Loucy (cell line): ENCODE results near the gene KRTAP4-7.
"Not testable (repeated sequence)": the region's sequence is repeated elsewhere in the genome, so short reads cannot be mapped to it uniquely, and the experiment has no call there.

ENCODE experiments used
- H2AFZ ChIP-seq: fragments of 200-600 bp; sonication (generic); 2 replicates; pipeline ENCODE4 v1.6.0; 2016; ENCODE audit warnings: antibody characterized with exemption, mild to moderate bottlenecking, low read length, moderate library complexity
- H3F3A ChIP-seq: fragments of 200-600 bp; 2 replicates; pipeline ENCODE4 v1.6.0; 2016; ENCODE audit warnings: antibody characterized with exemption, low read depth, mild to moderate bottlenecking
- H3K27me3 ChIP-seq: fragments of 200-600 bp; sonication (generic); 2 replicates; pipeline ENCODE4 v1.6.1; 2014; ENCODE audit warnings: low read length, mild to moderate bottlenecking; ENCODE audit not compliant: insufficient read depth, poor library complexity, severe bottlenecking
- H3K36me3 ChIP-seq: fragments of 200-600 bp; sonication (generic); 2 replicates; pipeline ENCODE4 v1.6.1; 2016; ENCODE audit warnings: low read length; ENCODE audit not compliant: insufficient read depth
- H3K4me1 ChIP-seq: fragments of 200-600 bp; sonication (generic); 2 replicates; pipeline ENCODE4 v1.5.1; 2014; ENCODE audit warnings: low read length, mild to moderate bottlenecking; ENCODE audit not compliant: insufficient read depth, poor library complexity, severe bottlenecking
- H3K4me2 ChIP-seq: fragments of 200-600 bp; sonication (generic); 2 replicates; pipeline ENCODE4 v1.6.0; 2014; ENCODE audit warnings: antibody characterized with exemption, low read length, low read depth, mild to moderate bottlenecking; ENCODE audit not compliant: poor library complexity, severe bottlenecking
- H3K4me3 ChIP-seq: fragments of 200-600 bp; sonication (generic); 2 replicates; pipeline ENCODE4 v1.5.1; 2014; ENCODE audit warnings: low read length, mild to moderate bottlenecking, mixed read lengths; ENCODE audit not compliant: poor library complexity, severe bottlenecking
- H3K79me2 ChIP-seq: fragments of 200-600 bp; sonication (generic); 2 replicates; pipeline ENCODE4 v1.6.1; 2014; ENCODE audit warnings: low read length; ENCODE audit not compliant: insufficient read depth
- H3K9ac ChIP-seq: fragments of 200-600 bp; sonication (generic); 2 replicates; pipeline ENCODE4 v1.6.0; 2014; ENCODE audit warnings: mild to moderate bottlenecking, low read depth, low read length, moderate library complexity; ENCODE audit not compliant: poor library complexity, severe bottlenecking
- H3K9me2 ChIP-seq: fragments of 200-600 bp; sonication (generic); replicated peaks from 2 replicates; pipeline ENCODE4 v1.6.1; 2016; ENCODE audit warnings: low read depth, low read length, mixed read lengths
- H3K9me3 ChIP-seq: fragments of 200-600 bp; sonication (generic); 2 replicates; pipeline ENCODE4 v1.6.1; 2014; ENCODE audit warnings: mild to moderate bottlenecking, antibody characterized with exemption, low read length, low read depth; ENCODE audit not compliant: insufficient read depth
- H4K20me1 ChIP-seq: fragments of 200-600 bp; sonication (generic); 2 replicates; pipeline ENCODE4 v1.6.0; 2014; ENCODE audit warnings: antibody characterized with exemption, low read length, mild to moderate bottlenecking; ENCODE audit not compliant: insufficient read depth, poor library complexity, severe bottlenecking
- CTCF ChIP-seq: fragments of 200-600 bp; sonication (generic); conservative IDR thresholded peaks from 2 replicates; pipeline ENCODE4 v1.5.1; 2014; ENCODE audit warnings: mild to moderate bottlenecking, antibody characterized with exemption, low read length
- EZH2phosphoT487 ChIP-seq: fragments of 200-600 bp; IDR thresholded peaks from 2 replicates; pipeline ENCODE4 v1.6.1; 2018; ENCODE audit warnings: antibody characterized with exemption, mild to moderate bottlenecking, moderate library complexity, borderline replicate concordance

Gene KRTAP4-7

GRCh38 chr17:41121742-41122141 lies 37.8 kb downstream of the KRTAP4-7 start:
- H3K9ac ChIP-seq = no peak overlapping the region
- H3K4me2 ChIP-seq = no peak overlapping the region
- H3K27me3 ChIP-seq = no peaks in the 10 kb centered on the region
- H2AFZ ChIP-seq = no peak overlapping the region
- no peaks in the 10 kb centered on the region for H3K9me3 ChIP-seq
- H3K36me3 ChIP-seq = no peaks in the 10 kb centered on the region
- no peaks in the 10 kb centered on the region for H3K9me2 ChIP-seq
- H4K20me1 ChIP-seq = no peaks in the 10 kb centered on the region
- TF ChIP-seq CTCF (no peak), EZH2phosphoT487 (no peak)
- peaks cover 70% of the 10 kb centered on the region for H3K4me1 ChIP-seq
- H3K4me3 ChIP-seq = no peak overlapping the region
- peaks cover 7% of the 10 kb centered on the region; the same call in 1 of the 2 replicates for H3F3A ChIP-seq
- no peaks in the 10 kb centered on the region for H3K79me2 ChIP-seq

GRCh38 chr17:41123292-41123990 lies 39.5 kb downstream of the KRTAP4-7 start:
- H3K9ac ChIP-seq, H3K79me2 ChIP-seq, H3K36me3 ChIP-seq, H3F3A ChIP-seq, H4K20me1 ChIP-seq, H3K9me2 ChIP-seq, H3K27me3 ChIP-seq, H3K4me3 ChIP-seq, H3K9me3 ChIP-seq, H2AFZ ChIP-seq, H3K4me2 ChIP-seq: not testable (repeated sequence)
- peaks cover 60% of the 10 kb centered on the region for H3K4me1 ChIP-seq

DNA sequence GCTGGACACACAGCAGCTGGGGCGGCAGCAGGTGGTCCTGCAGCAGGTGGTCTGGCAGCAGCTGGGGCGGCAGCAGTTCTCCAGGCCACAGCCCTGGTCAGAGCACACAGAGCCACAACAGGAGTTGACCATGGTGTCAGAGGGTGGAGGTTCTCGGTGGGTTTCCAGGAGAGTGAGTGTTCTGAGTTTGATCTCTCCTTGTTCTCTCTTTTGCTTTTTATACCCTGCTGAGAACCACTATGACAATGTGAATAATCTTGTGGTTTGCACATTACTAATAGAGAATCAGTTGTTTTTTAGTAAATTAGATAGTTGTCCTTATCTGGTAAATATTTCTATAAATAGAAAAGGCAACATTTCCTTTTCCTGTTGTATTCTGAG lies 40.0 kb downstream of the KRTAP4-7 start, which contains the start of gene KRTAP4-12:
Gene KRTAP4-12 (minus strand): TSS at position 192 of the 381 bp plus-strand sequence. CDS start 60 bp downstream, at position 132.
- peaks cover 54% of the 10 kb centered on the region for H3K4me1 ChIP-seq
- not testable (repeated sequence) for H3K9me2 ChIP-seq, H4K20me1 ChIP-seq, H3K36me3 ChIP-seq, H3F3A ChIP-seq, H3K4me3 ChIP-seq, H3K79me2 ChIP-seq, H3K9ac ChIP-seq, H3K9me3 ChIP-seq, H3K27me3 ChIP-seq, H2AFZ ChIP-seq, H3K4me2 ChIP-seq

GRCh38 chr17:41125064-41125463 lies 41.1 kb downstream of the KRTAP4-7 start:
- no peaks in the 10 kb centered on the region for H3K27me3 ChIP-seq
- H3K4me3 ChIP-seq = no peak overlapping the region
- H3K79me2 ChIP-seq = no peaks in the 10 kb centered on the region
- peaks cover 5% of the 10 kb centered on the region; the same call in 1 of the 2 replicates for H3F3A ChIP-seq
- H3K4me1 ChIP-seq = peaks cover 44% of the 10 kb centered on the region
- H3K36me3 ChIP-seq = no peaks in the 10 kb centered on the region
- no peaks in the 10 kb centered on the region for H3K9me3 ChIP-seq
- H4K20me1 ChIP-seq = no peaks in the 10 kb centered on the region
- no peak overlapping the region for H3K4me2 ChIP-seq
- TF ChIP-seq EZH2phosphoT487 (no peak), CTCF (no peak)
- no peaks in the 10 kb centered on the region for H3K9me2 ChIP-seq
- H3K9ac ChIP-seq = no peak overlapping the region
- no peak overlapping the region for H2AFZ ChIP-seq
